K562 (cell line): ENCODE results near the gene DTD1. TPM values are rescaled to one million over a fixed set of nuclear protein-coding genes. Genes with fewer than 3 reads are reported as not detected.

ENCODE experiments used
- IFI16 ChIP-seq: fragments of 250-450 bp; sonication (Bioruptor Pico); IDR thresholded peaks from 2 replicates; pipeline ENCODE4 v2.1.2; 2022; ENCODE audit warnings: mild to moderate bottlenecking, inconsistent platforms
- NELFE ChIP-seq: IDR thresholded peaks from 2 replicates; pipeline ENCODE4 v1.6.1; 2011; ENCODE audit warnings: mild to moderate bottlenecking; ENCODE audit not compliant: insufficient read depth, insufficient read length
- polyA plus RNA-seq, 8 experiments: library from polyadenylated mRNA; depleted of rRNA in 4 of 8; stranded (reverse) in 5 of 8; unstranded in 3 of 8; fragments of >200 nt; fragmentation: Nextera tagmentation in 2 of 8; fragmentation: Illumina TruSeq in 1 of 8; extraction: Ambion mirVana in 2 of 8; extraction: Trizol in 1 of 8; gene quantifications; 2 replicates each; pipeline versions ENCODE4 v1.2.1 to v1.2.3, GENCODE V29; 2011 to 2014; ENCODE audit warnings: inconsistent platforms in 1 of 8, missing spikeins in 1 of 8
- total RNA-seq, 7 experiments: library from RNA; depleted of rRNA in 6 of 7; stranded (reverse); fragments of >200 nt in 6 of 7; fragmentation: Illumina TruSeq in 2 of 7; extraction: Trizol in 2 of 7; gene quantifications; 2 replicates each; pipeline versions ENCODE4 v1.2.1 to v1.2.3, GENCODE V29; 2011 to 2021; ENCODE audit warnings: low replicate concordance in 1 of 7
- TF ChIP-seq, protein P1 (sequence below), 2 experiments: fragments of 450-650 bp in 1 of 2; sonication (generic) in 1 of 2; formaldehyde crosslinking in 1 of 2; IDR thresholded peaks; 2 replicates each; pipeline versions ENCODE4 v1.7.1 to v1.9.0; 2016 to 2022; ENCODE audit warnings: inconsistent platforms in 1 of 2, mild to moderate bottlenecking in 1 of 2, missing genetic modification reagents in 1 of 2
- TF ChIP-seq, protein P2 (sequence below): sonication (generic); formaldehyde crosslinking; IDR thresholded peaks from 2 replicates; pipeline ENCODE4 v1.8.1; 2023; ENCODE audit warnings: mild to moderate bottlenecking, missing genetic modification reagents

DTD1 gene
- total and polyA plus RNA-seq, 9 of the 15 experiments (the other 6 are each of a cell fraction or from before 2014, with no cell fraction given): 5.7 to 28.6 (median 26.8) TPM

GRCh38 chr20:18683839-18684238, 96.0 kb downstream of the DTD1 start (continued):
- TF ChIP-seq, protein P1, sequence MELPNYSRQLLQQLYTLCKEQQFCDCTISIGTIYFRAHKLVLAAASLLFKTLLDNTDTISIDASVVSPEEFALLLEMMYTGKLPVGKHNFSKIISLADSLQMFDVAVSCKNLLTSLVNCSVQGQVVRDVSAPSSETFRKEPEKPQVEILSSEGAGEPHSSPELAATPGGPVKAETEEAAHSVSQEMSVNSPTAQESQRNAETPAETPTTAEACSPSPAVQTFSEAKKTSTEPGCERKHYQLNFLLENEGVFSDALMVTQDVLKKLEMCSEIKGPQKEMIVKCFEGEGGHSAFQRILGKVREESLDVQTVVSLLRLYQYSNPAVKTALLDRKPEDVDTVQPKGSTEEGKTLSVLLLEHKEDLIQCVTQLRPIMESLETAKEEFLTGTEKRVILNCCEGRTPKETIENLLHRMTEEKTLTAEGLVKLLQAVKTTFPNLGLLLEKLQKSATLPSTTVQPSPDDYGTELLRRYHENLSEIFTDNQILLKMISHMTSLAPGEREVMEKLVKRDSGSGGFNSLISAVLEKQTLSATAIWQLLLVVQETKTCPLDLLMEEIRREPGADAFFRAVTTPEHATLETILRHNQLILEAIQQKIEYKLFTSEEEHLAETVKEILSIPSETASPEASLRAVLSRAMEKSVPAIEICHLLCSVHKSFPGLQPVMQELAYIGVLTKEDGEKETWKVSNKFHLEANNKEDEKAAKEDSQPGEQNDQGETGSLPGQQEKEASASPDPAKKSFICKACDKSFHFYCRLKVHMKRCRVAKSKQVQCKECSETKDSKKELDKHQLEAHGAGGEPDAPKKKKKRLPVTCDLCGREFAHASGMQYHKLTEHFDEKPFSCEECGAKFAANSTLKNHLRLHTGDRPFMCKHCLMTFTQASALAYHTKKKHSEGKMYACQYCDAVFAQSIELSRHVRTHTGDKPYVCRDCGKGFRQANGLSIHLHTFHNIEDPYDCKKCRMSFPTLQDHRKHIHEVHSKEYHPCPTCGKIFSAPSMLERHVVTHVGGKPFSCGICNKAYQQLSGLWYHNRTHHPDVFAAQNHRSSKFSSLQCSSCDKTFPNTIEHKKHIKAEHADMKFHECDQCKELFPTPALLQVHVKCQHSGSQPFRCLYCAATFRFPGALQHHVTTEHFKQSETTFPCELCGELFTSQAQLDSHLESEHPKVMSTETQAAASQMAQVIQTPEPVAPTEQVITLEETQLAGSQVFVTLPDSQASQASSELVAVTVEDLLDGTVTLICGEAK (IDR thresholded peaks at IDR 0.05): no peak
- TF ChIP-seq, protein P1 (CRISPR knock-in tag; IDR thresholded peaks at IDR 0.05): no peak
- no peak for TF ChIP-seq IFI16 (CRISPR knock-in tag)
- TF ChIP-seq, protein P2, sequence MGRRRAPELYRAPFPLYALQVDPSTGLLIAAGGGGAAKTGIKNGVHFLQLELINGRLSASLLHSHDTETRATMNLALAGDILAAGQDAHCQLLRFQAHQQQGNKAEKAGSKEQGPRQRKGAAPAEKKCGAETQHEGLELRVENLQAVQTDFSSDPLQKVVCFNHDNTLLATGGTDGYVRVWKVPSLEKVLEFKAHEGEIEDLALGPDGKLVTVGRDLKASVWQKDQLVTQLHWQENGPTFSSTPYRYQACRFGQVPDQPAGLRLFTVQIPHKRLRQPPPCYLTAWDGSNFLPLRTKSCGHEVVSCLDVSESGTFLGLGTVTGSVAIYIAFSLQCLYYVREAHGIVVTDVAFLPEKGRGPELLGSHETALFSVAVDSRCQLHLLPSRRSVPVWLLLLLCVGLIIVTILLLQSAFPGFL (CRISPR knock-in tag): no peak
- TF ChIP-seq NELFE: no peak
